Spleen (tissue), 11 donors: ENCODE results near the gene EFCAB12. TPM values are rescaled to one million over a fixed set of nuclear protein-coding genes. Genes with fewer than 3 reads are reported as not detected.
A peak's percentile ranks its signal among the peaks of the same experiment; 100 is the strongest.

ENCODE experiments used
- DNase-seq: peaks from one replicate; pipeline ENCODE4 v3.0.0-alpha.2; 2020
- H3K27ac ChIP-seq, 8 donors: fragments of 200-600 bp; sonication (generic) in 7 of 8; 1 replicate in 4 of 8; 2 replicates in 4 of 8; pipeline versions ENCODE4 v1.5.0 to v1.8.0; 2016 to 2021; ENCODE audit warnings: inconsistent platforms in 4 of 8, mild to moderate bottlenecking in 4 of 8, moderate library complexity in 1 of 8
- H3K27me3 ChIP-seq, 7 donors: fragments of 200-600 bp; sonication (generic) in 6 of 7; replicated peaks in 1 of 7; 1 replicate in 4 of 7; 2 replicates in 3 of 7; pipeline versions ENCODE4 v1.5.0 to v1.8.0; 2016 to 2021; ENCODE audit warnings: inconsistent platforms in 3 of 7, mild to moderate bottlenecking in 1 of 7
- H3K36me3 ChIP-seq, 6 donors: fragments of 200-600 bp; sonication (generic) in 5 of 6; 1 replicate in 4 of 6; 2 replicates in 2 of 6; pipeline versions ENCODE4 v1.5.0 to v1.8.0; 2016 to 2021; ENCODE audit warnings: inconsistent platforms in 2 of 6
- H3K4me1 ChIP-seq, 6 donors: fragments of 200-600 bp; sonication (generic) in 5 of 6; 1 replicate in 3 of 6; 2 replicates in 3 of 6; pipeline versions ENCODE4 v1.5.0 to v1.8.0; 2016 to 2021; ENCODE audit warnings: inconsistent platforms in 3 of 6
- H3K4me3 ChIP-seq, 8 donors: fragments of 200-600 bp; sonication (generic) in 7 of 8; 1 replicate in 4 of 8; 2 replicates in 4 of 8; pipeline versions ENCODE4 v1.5.0 to v1.8.0; 2016 to 2021; ENCODE audit warnings: inconsistent platforms in 4 of 8, mild to moderate bottlenecking in 4 of 8, moderate library complexity in 2 of 8
- H3K9me3 ChIP-seq, 8 donors: fragments of 200-600 bp; sonication (generic) in 7 of 8; 1 replicate in 4 of 8; 2 replicates in 4 of 8; pipeline versions ENCODE4 v1.5.0 to v1.8.0; 2016 to 2021; ENCODE audit warnings: inconsistent platforms in 4 of 8
- POLR2A ChIP-seq, 3 donors: fragments of 450-650 bp; IDR thresholded peaks; one replicate each; pipeline ENCODE4 v1.5.1; 2017; ENCODE audit warnings: antibody characterized with exemption in 3 of 3, mild to moderate bottlenecking in 1 of 3
- POLR2AphosphoS5 ChIP-seq, 3 donors: sonication (generic); formaldehyde crosslinking; IDR thresholded peaks; one replicate each; pipeline ENCODE4 v1.5.1; 2017; ENCODE audit warnings: antibody characterized with exemption in 3 of 3
- WGBS, 5 donors: extraction: QIAGEN DNeasy Blood & Tissue Kit in 3 of 5; methylation state at CpG; one replicate each; pipeline versions ENCODE4 v1.1.5 to v1.1.7; 2013 to 2018; 5-methylcytosine and 5-hydroxymethylcytosine counted together
- intact Hi-C: fragments of 100-400 bp; cut with DNase I; formaldehyde crosslinking; loops from one replicate; pipeline ENCODE4 v1.15.0; 2023; ENCODE audit warnings: low total_unique reads
- polyA plus RNA-seq, 3 donors: library from polyadenylated mRNA; stranded (reverse); fragments of 200-250 nt; gene quantifications; one replicate each; pipeline ENCODE4 v1.2.1, GENCODE V29; 2013
- total RNA-seq, 7 donors: library from RNA; depleted of rRNA in 3 of 7; stranded (reverse); fragments of >200 nt in 3 of 7; fragmentation: NEBNext Ultra II Directional in 4 of 7; extraction: Animal tissue kit (Norgen Biotek cat#: 25700) in 4 of 7; gene quantifications; one replicate each; pipeline versions ENCODE4 v1.1.0 to v1.2.1, GENCODE V29; 2016 to 2021
- TF ChIP-seq, protein P1 (sequence below), 11 experiments: fragments of 200-600 bp in 7 of 11; fragments of 450-650 bp in 4 of 11; sonication (generic) in 4 of 11; IDR thresholded peaks in 8 of 11; conservative IDR thresholded peaks in 3 of 11; 1 replicate in 7 of 11; 2 replicates in 4 of 11; pipeline versions ENCODE4 v1.4.0 to v1.8.0; 2016 to 2021; ENCODE audit warnings: antibody characterized with exemption in 11 of 11, inconsistent platforms in 4 of 11, mild to moderate bottlenecking in 1 of 11
- donor health status: healthy with polysubstance abuse.
- donor health status: DM: no; HTN: no; CAD: no; lungs with moderate emphysema.
- donor health status: DM: no; HTN: no; CAD: no.
- donor health status: Bipolar disorder and iron deficiency.
- donor health status: healthy.
- donor health status: DM: no; HTN: no; CAD: no.
- donor health status: DM: yes; HTN: yes; CAD: no.

EFCAB12 gene
- total and polyA plus RNA-seq, 10 donors, result 0.20 to 2.1 (median 1.0) TPM

DNA sequence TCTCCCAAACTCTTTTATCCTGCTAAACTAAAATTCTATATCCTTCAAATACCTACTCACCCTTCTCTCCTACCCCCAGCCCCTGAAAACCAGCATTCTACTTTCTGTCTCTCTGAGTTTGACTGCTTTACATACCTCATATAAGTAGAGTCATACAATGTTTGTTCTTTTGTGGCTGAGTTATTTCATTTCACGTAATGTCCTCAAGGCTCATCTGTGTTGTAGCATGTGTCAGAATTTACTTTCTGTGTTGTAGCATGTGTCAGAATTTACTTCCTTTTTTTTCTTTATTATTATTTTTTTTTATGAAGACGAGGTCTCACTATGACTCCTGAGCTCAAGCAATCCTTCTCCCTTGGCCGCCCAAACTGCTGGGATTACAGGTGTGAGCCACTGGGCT, 31.7 kb upstream of the EFCAB12 start:
- TF ChIP-seq POLR2A (IDR thresholded peaks at IDR 0.05) (no peak), POLR2AphosphoS5 (IDR thresholded peaks at IDR 0.05) (no peak)
- TF ChIP-seq, protein P1, sequence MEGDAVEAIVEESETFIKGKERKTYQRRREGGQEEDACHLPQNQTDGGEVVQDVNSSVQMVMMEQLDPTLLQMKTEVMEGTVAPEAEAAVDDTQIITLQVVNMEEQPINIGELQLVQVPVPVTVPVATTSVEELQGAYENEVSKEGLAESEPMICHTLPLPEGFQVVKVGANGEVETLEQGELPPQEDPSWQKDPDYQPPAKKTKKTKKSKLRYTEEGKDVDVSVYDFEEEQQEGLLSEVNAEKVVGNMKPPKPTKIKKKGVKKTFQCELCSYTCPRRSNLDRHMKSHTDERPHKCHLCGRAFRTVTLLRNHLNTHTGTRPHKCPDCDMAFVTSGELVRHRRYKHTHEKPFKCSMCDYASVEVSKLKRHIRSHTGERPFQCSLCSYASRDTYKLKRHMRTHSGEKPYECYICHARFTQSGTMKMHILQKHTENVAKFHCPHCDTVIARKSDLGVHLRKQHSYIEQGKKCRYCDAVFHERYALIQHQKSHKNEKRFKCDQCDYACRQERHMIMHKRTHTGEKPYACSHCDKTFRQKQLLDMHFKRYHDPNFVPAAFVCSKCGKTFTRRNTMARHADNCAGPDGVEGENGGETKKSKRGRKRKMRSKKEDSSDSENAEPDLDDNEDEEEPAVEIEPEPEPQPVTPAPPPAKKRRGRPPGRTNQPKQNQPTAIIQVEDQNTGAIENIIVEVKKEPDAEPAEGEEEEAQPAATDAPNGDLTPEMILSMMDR (IDR thresholded peaks at IDR 0.05 in 8 of 11, conservative IDR thresholded peaks at IDR 0.05 in 3 of 11), result no peak
- intact Hi-C loops, result no loop called here
- no peak for DNase-seq
- 83 to 95% (median 90%) methylated on average over 3 of the region's 3 CpGs for WGBS, 5 donors
- no peaks in the 10 kb centered on the region for H3K4me1 ChIP-seq
- peaks cover 0 to 55% (median 0%) of the 10 kb centered on the region in 6 donors for H3K36me3 ChIP-seq
- H3K27ac ChIP-seq, result no peak overlapping the region
- no peak overlapping the region for H3K4me3 ChIP-seq
- H3K9me3 ChIP-seq, result no peaks in the 10 kb centered on the region
- H3K27me3 ChIP-seq, result no peaks in the 10 kb centered on the region

DNA sequence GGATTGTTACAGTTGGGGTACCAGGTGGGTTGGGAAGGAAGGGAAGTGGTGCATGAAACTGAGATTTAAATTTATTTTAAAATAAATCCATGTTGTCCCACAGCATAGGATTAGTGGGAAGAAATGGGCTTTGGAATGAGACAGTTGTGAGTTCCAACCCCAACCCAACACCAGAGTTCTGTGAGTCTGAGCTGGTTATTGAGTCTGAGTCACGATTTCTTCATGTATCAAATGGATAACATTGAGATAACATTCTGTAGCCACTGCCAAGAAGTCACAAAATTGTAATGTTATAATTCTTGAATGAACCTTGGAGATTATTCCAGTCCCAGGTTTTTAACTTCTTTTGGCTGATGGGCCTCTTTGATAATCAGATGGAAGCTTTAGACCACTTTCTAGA, 25.3 kb upstream of the EFCAB12 start:
- intact Hi-C loops, result no loop called here
- TF ChIP-seq, protein P1 (IDR thresholded peaks at IDR 0.05 in 8 of 11, conservative IDR thresholded peaks at IDR 0.05 in 3 of 11), result no peak
- no peak for TF ChIP-seq POLR2A (IDR thresholded peaks at IDR 0.05)
- TF ChIP-seq POLR2AphosphoS5 (IDR thresholded peaks at IDR 0.05), result no peak
- WGBS, 5 donors, result 79 to 100% (median 93%) methylated on average over 1 of the region's 1 CpG
- Histone ChIP-seq H3K27ac (no peak overlapping the region), H3K36me3 (peaks cover 0 to 58% (median 4%) of the 10 kb centered on the region in 6 donors), H3K27me3 (no peaks in the 10 kb centered on the region), H3K4me3 (no peak overlapping the region), H3K4me1 (peaks cover 0 to 16% (median 7%) of the 10 kb centered on the region in 6 donors), H3K9me3 (no peaks in the 10 kb centered on the region)
- DNase-seq, result no peak

DNA sequence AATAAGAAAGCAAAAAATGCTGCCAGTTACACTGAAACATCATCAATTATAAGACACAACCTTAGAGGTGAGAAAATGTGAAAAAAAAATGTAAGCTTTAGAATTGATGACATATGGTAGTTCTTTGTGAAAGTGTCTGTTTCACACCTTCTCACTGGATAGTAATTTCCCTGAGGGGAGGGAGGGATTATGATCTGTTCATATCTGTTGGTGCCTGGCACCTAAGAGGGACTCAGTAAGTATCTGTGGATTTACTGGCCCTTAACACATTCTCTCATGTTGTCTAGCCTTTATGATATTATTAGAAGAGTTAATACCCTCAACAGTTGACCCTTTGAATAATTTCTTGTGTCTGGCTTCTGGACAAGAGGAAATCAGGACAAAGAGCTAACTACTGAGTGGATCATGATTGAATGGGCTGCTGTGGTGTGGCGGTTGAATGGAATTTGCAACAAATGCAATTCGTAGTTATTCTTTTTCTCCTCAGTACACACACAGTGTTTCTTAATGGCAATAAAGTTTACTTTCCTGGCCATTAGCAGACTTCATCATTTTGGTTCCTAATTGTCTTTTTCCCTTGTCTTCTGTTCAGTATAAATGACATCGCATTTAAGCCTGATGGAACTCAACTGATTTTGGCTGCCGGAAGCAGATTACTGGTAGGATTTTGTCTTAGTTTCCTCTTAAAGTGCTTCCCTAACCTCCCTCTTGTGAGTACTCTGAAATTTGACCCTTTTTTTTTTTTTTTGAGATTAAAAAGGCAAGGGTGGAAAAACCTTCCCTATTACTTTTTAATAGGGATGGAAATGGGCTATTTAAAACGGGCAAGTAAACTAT, 21.1 kb upstream of the EFCAB12 start:
- intact Hi-C loops, result no loop called here
- WGBS, 5 donors, result 58 to 73% (median 63%) methylated on average over 5 of the region's 5 CpGs
- H3K4me3 ChIP-seq, result no peak overlapping the region
- peaks cover 0 to 28% (median 7%) of the 10 kb centered on the region in 6 donors for H3K4me1 ChIP-seq
- peaks cover 0 to 27% (median 2%) of the 10 kb centered on the region in 6 donors for H3K36me3 ChIP-seq
- TF ChIP-seq POLR2A (IDR thresholded peaks at IDR 0.05) (no peak), POLR2AphosphoS5 (IDR thresholded peaks at IDR 0.05) (no peak)
- TF ChIP-seq, protein P1 (IDR thresholded peaks at IDR 0.05 in 8 of 11, conservative IDR thresholded peaks at IDR 0.05 in 3 of 11), result no peak
- no peak for DNase-seq
- H3K9me3 ChIP-seq, result no peaks in the 10 kb centered on the region
- H3K27ac ChIP-seq, result peak overlapping the region in 3 of 8 donors; percentile 22 to 46 (median 36)
- H3K27me3 ChIP-seq, result no peaks in the 10 kb centered on the region

DNA sequence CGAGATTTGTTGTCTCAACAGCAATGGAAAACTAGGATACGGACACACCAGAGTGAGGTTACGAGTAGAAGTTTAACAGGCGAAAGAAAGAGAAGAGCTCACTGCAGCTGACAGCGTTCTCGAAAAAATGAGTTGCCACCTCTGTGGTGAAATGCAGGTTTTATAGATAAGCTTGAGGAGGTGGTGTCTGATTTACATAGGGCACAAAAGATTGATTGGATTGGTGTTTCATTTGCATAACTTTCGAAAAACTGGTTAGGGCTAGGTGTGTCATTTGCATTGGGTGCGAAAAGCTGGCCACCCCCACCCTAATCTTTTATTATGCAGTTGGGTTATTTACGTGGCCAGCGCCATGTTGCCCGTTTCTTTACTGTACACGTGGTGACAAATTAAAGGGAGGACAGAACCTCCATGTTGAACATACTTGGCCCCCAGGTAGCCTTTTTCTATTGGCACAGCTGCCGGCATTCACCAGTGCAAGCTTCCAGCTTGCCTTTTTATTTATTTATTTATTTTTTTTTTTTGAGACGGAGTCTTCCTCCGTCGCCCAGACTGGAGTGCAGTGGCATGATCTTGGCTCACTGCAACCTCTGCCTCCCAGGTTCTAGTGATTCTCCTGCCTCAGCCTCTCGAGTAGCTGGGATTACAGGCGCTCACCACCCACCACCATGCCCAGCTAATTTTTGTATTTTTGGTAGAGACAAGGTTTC, 19.9 kb upstream of the EFCAB12 start:
- DNase-seq, result no peak
- TF ChIP-seq POLR2AphosphoS5 (IDR thresholded peaks at IDR 0.05) (no peak), POLR2A (IDR thresholded peaks at IDR 0.05) (no peak)
- TF ChIP-seq, protein P1 (IDR thresholded peaks at IDR 0.05 in 8 of 11, conservative IDR thresholded peaks at IDR 0.05 in 3 of 11), result no peak
- Histone ChIP-seq H3K36me3 (peaks cover 0 to 19% (median 0%) of the 10 kb centered on the region in 6 donors), H3K9me3 (no peaks in the 10 kb centered on the region), H3K27me3 (no peaks in the 10 kb centered on the region), H3K4me1 (peaks cover 0 to 40% (median 10%) of the 10 kb centered on the region in 6 donors), H3K27ac (no peak overlapping the region), H3K4me3 (no peak overlapping the region)
- WGBS, 5 donors, result 93 to 97% (median 96%) methylated on average over 18 of the region's 18 CpGs
- intact Hi-C loops, result no loop called here
